WTC11 (cell line): ENCODE data around the gene ARHGAP26.

Experiments used
- CREB1 ChIP-seq: sonication (generic); formaldehyde crosslinking; IDR thresholded peaks from 2 replicates; pipeline ENCODE4 v1.8.0; 2023; ENCODE audit warnings: mild to moderate bottlenecking, missing genetic modification reagents
- ELF4 ChIP-seq: sonication (generic); formaldehyde crosslinking; IDR thresholded peaks from 2 replicates; pipeline ENCODE4 v1.8.1; 2022; ENCODE audit warnings: low read depth, mild to moderate bottlenecking, moderate library complexity, missing genetic modification reagents
- EMX1 ChIP-seq: fragments of 250-450 bp; sonication (Bioruptor Pico); IDR thresholded peaks from 2 replicates; pipeline ENCODE4 v1.8.0; 2021; ENCODE audit warnings: mild to moderate bottlenecking
- ESRRA ChIP-seq: sonication (generic); formaldehyde crosslinking; IDR thresholded peaks from 2 replicates; pipeline ENCODE4 v1.8.1; 2022; ENCODE audit warnings: mild to moderate bottlenecking, missing genetic modification reagents, borderline replicate concordance
- HMGA2 ChIP-seq: fragments of 250-450 bp; sonication (Bioruptor Pico); IDR thresholded peaks from 2 replicates; pipeline ENCODE4 v1.4.0; 2021; ENCODE audit warnings: mild to moderate bottlenecking, moderate library complexity
- HMGXB4 ChIP-seq: sonication (generic); formaldehyde crosslinking; IDR thresholded peaks from 2 replicates; pipeline ENCODE4 v1.8.1; 2023; ENCODE audit warnings: mild to moderate bottlenecking, moderate library complexity, missing genetic modification reagents
- NFATC4 ChIP-seq: fragments of 250-450 bp; sonication (Bioruptor Pico); IDR thresholded peaks from 2 replicates; pipeline ENCODE4 v1.9.0; 2021; ENCODE audit warnings: mild to moderate bottlenecking
- RELA ChIP-seq: sonication (generic); formaldehyde crosslinking; IDR thresholded peaks from 2 replicates; pipeline ENCODE4 v1.8.1; 2022; ENCODE audit warnings: missing genetic modification reagents, mild to moderate bottlenecking, borderline replicate concordance
- TEAD1 ChIP-seq: sonication (generic); formaldehyde crosslinking; IDR thresholded peaks from 2 replicates; pipeline ENCODE4 v1.8.0; 2022; ENCODE audit warnings: mild to moderate bottlenecking, missing genetic modification reagents
- USF1 ChIP-seq: sonication (generic); formaldehyde crosslinking; IDR thresholded peaks from 2 replicates; pipeline ENCODE4 v1.8.0; 2022; ENCODE audit warnings: mild to moderate bottlenecking, missing genetic modification reagents
- ZNF232 ChIP-seq: sonication (generic); formaldehyde crosslinking; IDR thresholded peaks from 2 replicates; pipeline ENCODE4 v1.8.0; 2022; ENCODE audit warnings: mild to moderate bottlenecking, missing genetic modification reagents
- ZNF317 ChIP-seq: sonication (generic); formaldehyde crosslinking; IDR thresholded peaks from 2 replicates; pipeline ENCODE4 v1.8.1; 2023; ENCODE audit warnings: low read depth, mild to moderate bottlenecking, moderate library complexity, missing genetic modification reagents, borderline replicate concordance
- TF ChIP-seq, protein P1 (sequence below): sonication (generic); formaldehyde crosslinking; IDR thresholded peaks from 2 replicates; pipeline ENCODE4 v1.8.1; 2023; ENCODE audit warnings: mild to moderate bottlenecking, missing genetic modification reagents, borderline replicate concordance
- TF ChIP-seq, protein P2 (sequence below): fragments of 200-600 bp; IDR thresholded peaks from 2 replicates; pipeline ENCODE4 v1.8.0; 2022; ENCODE audit warnings: antibody characterized with exemption

GRCh38 chr5:143258559-143259253 is 488.5 kb downstream of the ARHGAP26 start:
- TF ChIP-seq TEAD1 (CRISPR knock-in tag) (no peak), CREB1 (CRISPR knock-in tag) (no peak), ESRRA (CRISPR knock-in tag) (no peak), ZNF317 (CRISPR knock-in tag) (no peak), HMGXB4 (CRISPR knock-in tag) (no peak), RELA (CRISPR knock-in tag) (no peak), ZNF232 (CRISPR knock-in tag) (no peak), NFATC4 (no peak), EMX1 (no peak), HMGA2 (CRISPR knock-in tag) (no peak), USF1 (CRISPR knock-in tag) (no peak), ELF4 (CRISPR knock-in tag) (no peak)
- TF ChIP-seq, protein P1, sequence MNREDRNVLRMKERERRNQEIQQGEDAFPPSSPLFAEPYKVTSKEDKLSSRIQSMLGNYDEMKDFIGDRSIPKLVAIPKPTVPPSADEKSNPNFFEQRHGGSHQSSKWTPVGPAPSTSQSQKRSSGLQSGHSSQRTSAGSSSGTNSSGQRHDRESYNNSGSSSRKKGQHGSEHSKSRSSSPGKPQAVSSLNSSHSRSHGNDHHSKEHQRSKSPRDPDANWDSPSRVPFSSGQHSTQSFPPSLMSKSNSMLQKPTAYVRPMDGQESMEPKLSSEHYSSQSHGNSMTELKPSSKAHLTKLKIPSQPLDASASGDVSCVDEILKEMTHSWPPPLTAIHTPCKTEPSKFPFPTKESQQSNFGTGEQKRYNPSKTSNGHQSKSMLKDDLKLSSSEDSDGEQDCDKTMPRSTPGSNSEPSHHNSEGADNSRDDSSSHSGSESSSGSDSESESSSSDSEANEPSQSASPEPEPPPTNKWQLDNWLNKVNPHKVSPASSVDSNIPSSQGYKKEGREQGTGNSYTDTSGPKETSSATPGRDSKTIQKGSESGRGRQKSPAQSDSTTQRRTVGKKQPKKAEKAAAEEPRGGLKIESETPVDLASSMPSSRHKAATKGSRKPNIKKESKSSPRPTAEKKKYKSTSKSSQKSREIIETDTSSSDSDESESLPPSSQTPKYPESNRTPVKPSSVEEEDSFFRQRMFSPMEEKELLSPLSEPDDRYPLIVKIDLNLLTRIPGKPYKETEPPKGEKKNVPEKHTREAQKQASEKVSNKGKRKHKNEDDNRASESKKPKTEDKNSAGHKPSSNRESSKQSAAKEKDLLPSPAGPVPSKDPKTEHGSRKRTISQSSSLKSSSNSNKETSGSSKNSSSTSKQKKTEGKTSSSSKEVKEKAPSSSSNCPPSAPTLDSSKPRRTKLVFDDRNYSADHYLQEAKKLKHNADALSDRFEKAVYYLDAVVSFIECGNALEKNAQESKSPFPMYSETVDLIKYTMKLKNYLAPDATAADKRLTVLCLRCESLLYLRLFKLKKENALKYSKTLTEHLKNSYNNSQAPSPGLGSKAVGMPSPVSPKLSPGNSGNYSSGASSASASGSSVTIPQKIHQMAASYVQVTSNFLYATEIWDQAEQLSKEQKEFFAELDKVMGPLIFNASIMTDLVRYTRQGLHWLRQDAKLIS (CRISPR knock-in tag), result no peak
- TF ChIP-seq, protein P2, sequence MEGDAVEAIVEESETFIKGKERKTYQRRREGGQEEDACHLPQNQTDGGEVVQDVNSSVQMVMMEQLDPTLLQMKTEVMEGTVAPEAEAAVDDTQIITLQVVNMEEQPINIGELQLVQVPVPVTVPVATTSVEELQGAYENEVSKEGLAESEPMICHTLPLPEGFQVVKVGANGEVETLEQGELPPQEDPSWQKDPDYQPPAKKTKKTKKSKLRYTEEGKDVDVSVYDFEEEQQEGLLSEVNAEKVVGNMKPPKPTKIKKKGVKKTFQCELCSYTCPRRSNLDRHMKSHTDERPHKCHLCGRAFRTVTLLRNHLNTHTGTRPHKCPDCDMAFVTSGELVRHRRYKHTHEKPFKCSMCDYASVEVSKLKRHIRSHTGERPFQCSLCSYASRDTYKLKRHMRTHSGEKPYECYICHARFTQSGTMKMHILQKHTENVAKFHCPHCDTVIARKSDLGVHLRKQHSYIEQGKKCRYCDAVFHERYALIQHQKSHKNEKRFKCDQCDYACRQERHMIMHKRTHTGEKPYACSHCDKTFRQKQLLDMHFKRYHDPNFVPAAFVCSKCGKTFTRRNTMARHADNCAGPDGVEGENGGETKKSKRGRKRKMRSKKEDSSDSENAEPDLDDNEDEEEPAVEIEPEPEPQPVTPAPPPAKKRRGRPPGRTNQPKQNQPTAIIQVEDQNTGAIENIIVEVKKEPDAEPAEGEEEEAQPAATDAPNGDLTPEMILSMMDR, result no peak
